Gastrocnemius medialis (tissue), 4 donors: Measurements from ENCODE around the gene ASTN1. TPM values are rescaled to one million over a fixed set of nuclear protein-coding genes. Genes with fewer than 3 reads are reported as not detected.

Experiments
- ATAC-seq, 2 donors: fragments of 150-250 bp; one replicate each; pipeline ENCODE4 v1.9.1; 2016
- DNase-seq, 2 donors: peaks; one replicate each; pipeline ENCODE4 v3.0.0-alpha.2; 2019
- H3K27ac ChIP-seq, 4 donors: fragments of 200-600 bp; sonication (generic); 1 replicate in 1 of 4; 2 replicates in 3 of 4; pipeline ENCODE4 v1.5.1; 2016 to 2018; ENCODE audit warnings: mild to moderate bottlenecking in 2 of 4, moderate library complexity in 1 of 4
- H3K27me3 ChIP-seq, 3 donors: fragments of 200-600 bp; sonication (generic) in 2 of 3; 1 replicate in 1 of 3; 2 replicates in 2 of 3; pipeline versions ENCODE4 v1.5.1 to v1.6.0; 2016 to 2019; ENCODE audit warnings: mild to moderate bottlenecking in 1 of 3, moderate library complexity in 1 of 3
- H3K36me3 ChIP-seq, 2 donors: fragments of 200-600 bp; sonication (generic) in 1 of 2; one replicate each; pipeline ENCODE4 v1.5.1; 2017 to 2018
- H3K4me1 ChIP-seq, 2 donors: fragments of 200-600 bp; sonication (generic) in 1 of 2; one replicate each; pipeline ENCODE4 v1.5.1; 2016 to 2017; ENCODE audit warnings: mild to moderate bottlenecking in 2 of 2
- H3K4me3 ChIP-seq, 4 donors: fragments of 200-600 bp; sonication (generic) in 3 of 4; 1 replicate in 1 of 4; 2 replicates in 3 of 4; pipeline ENCODE4 v1.5.1; 2016 to 2019; ENCODE audit warnings: mild to moderate bottlenecking in 2 of 4
- H3K9me3 ChIP-seq, 3 donors: fragments of 200-600 bp; sonication (generic) in 2 of 3; 1 replicate in 1 of 3; 2 replicates in 2 of 3; pipeline ENCODE4 v1.5.1; 2016 to 2019
- CTCF ChIP-seq, 5 experiments: fragments of 450-650 bp in 3 of 5; fragments of 200-600 bp in 2 of 5; sonication (generic) in 2 of 5; IDR thresholded peaks in 4 of 5; conservative IDR thresholded peaks in 1 of 5; 1 replicate in 4 of 5; 2 replicates in 1 of 5; pipeline ENCODE4 v1.5.1; 2016 to 2019; ENCODE audit warnings: antibody characterized with exemption in 5 of 5, mild to moderate bottlenecking in 3 of 5, moderate library complexity in 3 of 5
- POLR2A ChIP-seq, 2 donors: fragments of 450-650 bp; IDR thresholded peaks; one replicate each; pipeline ENCODE4 v1.6.1; 2017; ENCODE audit warnings: antibody characterized with exemption in 2 of 2, mild to moderate bottlenecking in 2 of 2, moderate library complexity in 2 of 2
- in situ Hi-C, 4 donors: fragments of 200-750 bp; cut with MboI; loops; one replicate each; pipeline versions ENCODE4 v1.15.0 to v1.8.0; 2017; ENCODE audit warnings: low sequenced_read_pairs in 4 of 4
- intact Hi-C: fragments of 100-400 bp; cut with DNase I; formaldehyde crosslinking; loops from one replicate; pipeline ENCODE4 v1.15.1; 2023; ENCODE audit warnings: low total_unique reads
- total RNA-seq, 4 donors: library from RNA; depleted of rRNA; stranded (reverse); fragments of >200 nt; gene quantifications; one replicate each; pipeline versions ENCODE4 v1.1.0 to v1.2.3, GENCODE V29; 2016

ASTN1 gene
- total RNA-seq, 4 donors from 2014 or later: 0.09 to 0.10 TPM; not detected in 2

GRCh38 chr1:177181631-177182291 is 17.2 kb upstream of the ASTN1 start:
- Histone ChIP-seq H3K4me1 (no peaks in the 10 kb centered on the region), H3K9me3 (no peaks in the 10 kb centered on the region), H3K27ac (no peak overlapping the region), H3K36me3 (no peaks in the 10 kb centered on the region), H3K27me3 (peaks cover 0 to 13% (median 5%) of the 10 kb centered on the region in 3 donors), H3K4me3 (peak overlapping the region; percentile 14 to 42 (median 29))
- peak; percentile 31 to 82 (median 68) for TF ChIP-seq CTCF (IDR thresholded peaks at IDR 0.05 in 4 of 5, conservative IDR thresholded peaks at IDR 0.05 in 1 of 5)
- no peak for TF ChIP-seq POLR2A (IDR thresholded peaks at IDR 0.05)
- ATAC-seq: peak; percentile 74 to 75
- intact Hi-C loops: loop anchor here (5.0 kb wide), 1 partner anchor 284 kb away; no protein-coding TSS in a partner anchor
- in situ Hi-C loops: loop anchor here in 2 of 4 donors (25.0 kb wide), 1 partner anchor 294 kb away; no protein-coding TSS in a partner anchor
- peak in 1 of 2 donors; percentile 18 for DNase-seq

- H3K4me1 ChIP-seq: no peaks in the 10 kb centered on the region
- peak overlapping the region; percentile 14 to 42 (median 29) for H3K4me3 ChIP-seq
- no peaks in the 10 kb centered on the region for H3K9me3 ChIP-seq
- no peak for ATAC-seq
- H3K27me3 ChIP-seq: peaks cover 0 to 13% (median 8%) of the 10 kb centered on the region in 3 donors
- in situ Hi-C loops (loop anchor here in 2 of 4 donors (25.0 kb wide), 1 partner anchor 294 kb away; no protein-coding TSS in a partner anchor), intact Hi-C loops (loop anchor here (5.0 kb wide), 1 partner anchor 284 kb away; no protein-coding TSS in a partner anchor)
- H3K36me3 ChIP-seq: no peaks in the 10 kb centered on the region
- TF ChIP-seq POLR2A (IDR thresholded peaks at IDR 0.05) (no peak), CTCF (IDR thresholded peaks at IDR 0.05 in 4 of 5, conservative IDR thresholded peaks at IDR 0.05 in 1 of 5) (no peak)
- H3K27ac ChIP-seq: no peak overlapping the region
- no peak for DNase-seq
Measured at GRCh38 chr1:177181280-177181630, 16.7 kb upstream of the ASTN1 start.

GRCh38 chr1:177174921-177175634 is 10.6 kb upstream of the ASTN1 start:
- Histone ChIP-seq H3K27ac (no peak overlapping the region), H3K27me3 (peaks cover 19 to 35% (median 28%) of the 10 kb centered on the region in 3 donors), H3K4me3 (no peak overlapping the region), H3K4me1 (peaks cover 0 to 4% of the 10 kb centered on the region in 2 donors), H3K9me3 (no peaks in the 10 kb centered on the region), H3K36me3 (no peaks in the 10 kb centered on the region)
- ATAC-seq (no peak), DNase-seq (no peak)
- in situ Hi-C loops: loop anchor here in 2 of 4 donors (25.0 kb wide), 1 partner anchor 288 kb away; no protein-coding TSS in a partner anchor
- intact Hi-C loops: no loop called here
- TF ChIP-seq CTCF (IDR thresholded peaks at IDR 0.05 in 4 of 5, conservative IDR thresholded peaks at IDR 0.05 in 1 of 5): no peak
- TF ChIP-seq POLR2A (IDR thresholded peaks at IDR 0.05): no peak

GRCh38 chr1:177173976-177174375 is 9.5 kb upstream of the ASTN1 start:
- H3K4me1 ChIP-seq: peaks cover 0 to 4% of the 10 kb centered on the region in 2 donors
- H3K27ac ChIP-seq: no peak overlapping the region
- intact Hi-C loops (no loop called here), in situ Hi-C loops (no loop called here)
- no peak for ATAC-seq
- no peaks in the 10 kb centered on the region for H3K9me3 ChIP-seq
- H3K27me3 ChIP-seq: peaks cover 25 to 35% (median 35%) of the 10 kb centered on the region in 3 donors
- no peak for DNase-seq
- H3K36me3 ChIP-seq: no peaks in the 10 kb centered on the region
- TF ChIP-seq POLR2A (IDR thresholded peaks at IDR 0.05) (no peak), CTCF (IDR thresholded peaks at IDR 0.05 in 4 of 5, conservative IDR thresholded peaks at IDR 0.05 in 1 of 5) (no peak)
- no peak overlapping the region for H3K4me3 ChIP-seq
